Measurements from ENCODE around the gene SLC29A1. TPM values are rescaled to one million over a fixed set of nuclear protein-coding genes. Genes with fewer than 3 reads are reported as not detected.
A peak's percentile ranks its signal among the peaks of the same experiment; 100 is the strongest.

The SLC29A1 gene
- total RNA-seq, 5 donors from 2014 or later (not counting 1 experiment from before 2014, with no cell fraction given), result 1.3 to 8.0 (median 3.4) TPM

- ChIA-PET POLR2A (interaction anchor here in 1 of 2 donors (0.6 kb wide), 2 partner anchors 14 to 31 kb away, joined by 3 to 4 read pairs; no protein-coding TSS in a partner anchor), CTCF (interaction anchor here (0.7 to 2.3 kb wide), 12 partner anchors 10 to 89 kb away, joined by 3 to 15 read pairs (median 4); partner anchors contain the start of genes AARS2 (in 1 of the 2), HSP90AB1 (in 1 of the 2) and SLC35B2 (in 1 of the 2))
- H3K4me3 ChIP-seq (ENCODE audit: control insufficient read depth in 1 of 2, extremely low read depth in 1 of 2, low read length in 1 of 2), result peak overlapping the region; percentile 29 to 53
- H3K36me3 Mint-ChIP-seq, result no peaks in the 10 kb centered on the region
- no peak overlapping the region for H3K27ac Mint-ChIP-seq
- peaks cover 0 to 23% of the 10 kb centered on the region in 2 experiments for H3K27me3 ChIP-seq (replicated peaks in 1 of 2; ENCODE audit: control insufficient read depth in 2 of 2, extremely low read depth in 1 of 2, insufficient read depth in 2 of 2, low read length in 1 of 2)
- H3K36me3 ChIP-seq (ENCODE audit: control insufficient read depth in 2 of 2, extremely low read depth in 1 of 2, insufficient read depth in 1 of 2, low read length in 1 of 2), result no peaks in the 10 kb centered on the region
- peaks cover 17 to 33% (median 20%) of the 10 kb centered on the region in 3 donors for H3K4me1 Mint-ChIP-seq
- DNase-seq, result peak in 1 of 35 experiments; percentile 7
- H3K27me3 Mint-ChIP-seq, result peaks cover 0 to 3% of the 10 kb centered on the region in 2 donors
- H3K9me3 Mint-ChIP-seq, result no peaks in the 10 kb centered on the region
- 15% methylated on average over 10 of the region's 18 CpGs for WGBS (ENCODE audit: insufficient coverage)
- no peak overlapping the region for H3K27ac ChIP-seq (ENCODE audit: low read length)
- peak in 2 of 4 experiments; percentile 13 to 14 for ATAC-seq (replicated peaks in 1 of 4)
- no peaks in the 10 kb centered on the region for H3K9me3 ChIP-seq
- H3K4me3 Mint-ChIP-seq, result peak overlapping the region; percentile 73 to 88 (median 79)
- H3K4me1 ChIP-seq (ENCODE audit: control insufficient read depth in 1 of 2, extremely low read depth in 1 of 2, insufficient read depth in 2 of 2, low read length in 2 of 2), result peaks cover 7 to 33% of the 10 kb centered on the region in 2 experiments
Observed at GRCh38 chr6:44224029-44224964, 902 bp downstream of the SLC29A1 start.

GRCh38 chr6:44224965-44225305, 1.5 kb downstream of the SLC29A1 start:
- 100% methylated on average over 2 of the region's 4 CpGs for WGBS (ENCODE audit: insufficient coverage)
- DNase-seq, result no peak
- Histone ChIP-seq H3K27ac (ENCODE audit: low read length) (no peak overlapping the region), H3K4me1 (ENCODE audit: control insufficient read depth in 1 of 2, extremely low read depth in 1 of 2, insufficient read depth in 2 of 2, low read length in 2 of 2) (peaks cover 5 to 26% of the 10 kb centered on the region in 2 experiments), H3K4me3 (ENCODE audit: control insufficient read depth in 1 of 2, extremely low read depth in 1 of 2, low read length in 1 of 2) (no peak overlapping the region), H3K9me3 (no peaks in the 10 kb centered on the region), H3K36me3 (ENCODE audit: control insufficient read depth in 2 of 2, extremely low read depth in 1 of 2, insufficient read depth in 1 of 2, low read length in 1 of 2) (no peaks in the 10 kb centered on the region), H3K27me3 (replicated peaks in 1 of 2; ENCODE audit: control insufficient read depth in 2 of 2, extremely low read depth in 1 of 2, insufficient read depth in 2 of 2, low read length in 1 of 2) (peaks cover 0 to 16% of the 10 kb centered on the region in 2 experiments)
- ATAC-seq (replicated peaks in 1 of 4), result no peak
- CTCF ChIA-PET, result interaction anchor here (0.5 to 2.3 kb wide), 6 partner anchors 9 to 97 kb away, joined by 3 to 15 read pairs (median 4); partner anchors contain the start of genes AARS2 (in 1 of the 2), MRPL14 (in 1 of the 2), SLC35B2 (in 1 of the 2) and TMEM63B (in 1 of the 2)
- Mint-ChIP-seq H3K27ac (no peak overlapping the region), H3K27me3 (peaks cover 0 to 3% of the 10 kb centered on the region in 2 donors), H3K9me3 (no peaks in the 10 kb centered on the region), H3K4me3 (peak overlapping the region; percentile 28 to 88 (median 73)), H3K36me3 (no peaks in the 10 kb centered on the region), H3K4me1 (peaks cover 17 to 30% (median 18%) of the 10 kb centered on the region in 3 donors)
- POLR2A ChIA-PET, result no interaction called here

GRCh38 chr6:44225579-44226325, 2.4 kb downstream of the SLC29A1 start:
- Histone ChIP-seq H3K9me3 (no peaks in the 10 kb centered on the region), H3K27me3 (replicated peaks in 1 of 2; ENCODE audit: control insufficient read depth in 2 of 2, extremely low read depth in 1 of 2, insufficient read depth in 2 of 2, low read length in 1 of 2) (peaks cover 0 to 12% of the 10 kb centered on the region in 2 experiments), H3K4me3 (ENCODE audit: control insufficient read depth in 1 of 2, extremely low read depth in 1 of 2, low read length in 1 of 2) (no peak overlapping the region), H3K36me3 (ENCODE audit: control insufficient read depth in 2 of 2, extremely low read depth in 1 of 2, insufficient read depth in 1 of 2, low read length in 1 of 2) (no peaks in the 10 kb centered on the region), H3K4me1 (ENCODE audit: control insufficient read depth in 1 of 2, extremely low read depth in 1 of 2, insufficient read depth in 2 of 2, low read length in 2 of 2) (peaks cover 5 to 25% of the 10 kb centered on the region in 2 experiments), H3K27ac (ENCODE audit: low read length) (no peak overlapping the region)
- CTCF ChIA-PET, result no interaction called here
- 90% methylated on average over 6 of the region's 8 CpGs for WGBS (ENCODE audit: insufficient coverage)
- Mint-ChIP-seq H3K27me3 (peaks cover 0 to 3% of the 10 kb centered on the region in 2 donors), H3K36me3 (no peaks in the 10 kb centered on the region), H3K4me3 (no peak overlapping the region), H3K4me1 (peaks cover 16 to 28% (median 17%) of the 10 kb centered on the region in 3 donors), H3K9me3 (no peaks in the 10 kb centered on the region), H3K27ac (no peak overlapping the region)
- DNase-seq (no peak), ATAC-seq (replicated peaks in 1 of 4) (no peak)
- POLR2A ChIA-PET, result no interaction called here

DNA sequence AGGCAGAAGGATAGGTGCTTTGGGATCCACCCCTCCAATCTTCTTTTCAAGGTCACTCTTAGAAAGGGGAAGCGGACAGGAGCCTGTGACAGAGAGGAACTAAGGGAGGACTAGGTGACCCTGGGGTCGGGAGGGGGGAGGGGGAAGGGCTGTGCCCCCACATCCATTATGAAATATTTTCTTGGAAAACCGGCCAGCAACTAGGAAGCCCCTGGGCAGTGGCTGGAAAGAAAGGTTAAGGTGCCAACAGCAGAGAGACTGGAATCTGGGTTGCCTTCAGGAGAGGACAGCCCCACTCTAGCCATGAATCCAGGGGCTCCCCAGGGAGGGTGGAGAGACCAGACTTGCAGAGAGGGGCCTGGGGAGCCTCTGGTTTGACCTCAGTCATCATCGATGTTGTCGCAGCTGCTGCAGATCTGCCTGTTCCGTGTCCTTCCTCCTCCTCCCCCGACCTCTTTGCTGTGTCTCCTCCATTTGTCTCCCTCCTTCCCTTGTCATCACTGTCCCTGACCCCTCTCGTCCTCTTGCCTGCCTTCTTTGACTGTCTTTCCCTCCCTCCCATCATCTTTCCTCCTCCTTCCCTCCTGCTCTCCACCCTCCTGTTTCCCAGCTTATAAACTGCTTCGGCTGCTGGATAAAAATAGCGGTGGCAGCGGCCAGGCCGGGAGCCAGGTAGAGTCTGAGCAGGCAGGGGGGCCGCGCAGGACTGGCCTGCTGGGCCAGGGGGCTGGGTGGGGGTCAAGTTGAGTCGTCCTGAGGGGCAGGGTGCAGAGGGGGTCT, 3.2 kb downstream of the SLC29A1 start:
- no peak overlapping the region for H3K4me3 ChIP-seq (ENCODE audit: control insufficient read depth in 1 of 2, extremely low read depth in 1 of 2, low read length in 1 of 2)
- Mint-ChIP-seq H3K27ac (no peak overlapping the region), H3K4me3 (no peak overlapping the region), H3K27me3 (no peaks in the 10 kb centered on the region), H3K36me3 (no peaks in the 10 kb centered on the region), H3K9me3 (no peaks in the 10 kb centered on the region), H3K4me1 (peaks cover 16 to 23% (median 17%) of the 10 kb centered on the region in 3 donors)
- H3K36me3 ChIP-seq (ENCODE audit: control insufficient read depth in 2 of 2, extremely low read depth in 1 of 2, insufficient read depth in 1 of 2, low read length in 1 of 2), result no peaks in the 10 kb centered on the region
- ChIA-PET CTCF (no interaction called here), POLR2A (interaction anchor here in 1 of 2 donors (0.6 kb wide), 1 partner anchor 9 kb away, joined by 3 read pairs; no protein-coding TSS in a partner anchor)
- peaks cover 5 to 24% of the 10 kb centered on the region in 2 experiments for H3K4me1 ChIP-seq (ENCODE audit: control insufficient read depth in 1 of 2, extremely low read depth in 1 of 2, insufficient read depth in 2 of 2, low read length in 2 of 2)
- H3K27me3 ChIP-seq (replicated peaks in 1 of 2; ENCODE audit: control insufficient read depth in 2 of 2, extremely low read depth in 1 of 2, insufficient read depth in 2 of 2, low read length in 1 of 2), result peaks cover 0 to 12% of the 10 kb centered on the region in 2 experiments
- H3K9me3 ChIP-seq, result no peaks in the 10 kb centered on the region
- H3K27ac ChIP-seq (ENCODE audit: low read length), result no peak overlapping the region
- ATAC-seq (replicated peaks in 1 of 4) (no peak), DNase-seq (no peak)
- WGBS (ENCODE audit: insufficient coverage), result 77% methylated on average over 6 of the region's 15 CpGs

GRCh38 chr6:44227148-44227793, 3.9 kb downstream of the SLC29A1 start:
- DNase-seq (no peak), ATAC-seq (replicated peaks in 1 of 4) (no peak)
- Histone ChIP-seq H3K36me3 (ENCODE audit: control insufficient read depth in 2 of 2, extremely low read depth in 1 of 2, insufficient read depth in 1 of 2, low read length in 1 of 2) (no peaks in the 10 kb centered on the region), H3K4me1 (ENCODE audit: control insufficient read depth in 1 of 2, extremely low read depth in 1 of 2, insufficient read depth in 2 of 2, low read length in 2 of 2) (peaks cover 5 to 20% of the 10 kb centered on the region in 2 experiments), H3K27ac (ENCODE audit: low read length) (no peak overlapping the region), H3K27me3 (replicated peaks in 1 of 2; ENCODE audit: control insufficient read depth in 2 of 2, extremely low read depth in 1 of 2, insufficient read depth in 2 of 2, low read length in 1 of 2) (peaks cover 0 to 12% of the 10 kb centered on the region in 2 experiments), H3K4me3 (ENCODE audit: control insufficient read depth in 1 of 2, extremely low read depth in 1 of 2, low read length in 1 of 2) (no peak overlapping the region), H3K9me3 (no peaks in the 10 kb centered on the region)
- H3K27ac Mint-ChIP-seq, result no peak overlapping the region
- WGBS (ENCODE audit: insufficient coverage), result 100% methylated on average over 3 of the region's 7 CpGs
- no peak overlapping the region for H3K4me3 Mint-ChIP-seq
- H3K4me1 Mint-ChIP-seq, result peaks cover 13 to 18% (median 17%) of the 10 kb centered on the region in 3 donors
- no peaks in the 10 kb centered on the region for H3K9me3 Mint-ChIP-seq
- ChIA-PET CTCF (interaction anchor here in 1 of 2 donors (1.3 kb wide), 1 partner anchor 16 kb away, joined by 4 read pairs; no protein-coding TSS in a partner anchor), POLR2A (interaction anchor here in 1 of 2 donors (0.6 kb wide), 2 partner anchors 8 to 41 kb away, joined by 3 read pairs; no protein-coding TSS in a partner anchor)
- no peaks in the 10 kb centered on the region for H3K27me3 Mint-ChIP-seq
- no peaks in the 10 kb centered on the region for H3K36me3 Mint-ChIP-seq
